ENCODE results near the gene PRAMEF12.
"Not testable (repeated sequence)": the region's sequence is repeated elsewhere in the genome, so short reads cannot be mapped to it uniquely, and the experiment has no call there.

The PRAMEF12 gene

DNA sequence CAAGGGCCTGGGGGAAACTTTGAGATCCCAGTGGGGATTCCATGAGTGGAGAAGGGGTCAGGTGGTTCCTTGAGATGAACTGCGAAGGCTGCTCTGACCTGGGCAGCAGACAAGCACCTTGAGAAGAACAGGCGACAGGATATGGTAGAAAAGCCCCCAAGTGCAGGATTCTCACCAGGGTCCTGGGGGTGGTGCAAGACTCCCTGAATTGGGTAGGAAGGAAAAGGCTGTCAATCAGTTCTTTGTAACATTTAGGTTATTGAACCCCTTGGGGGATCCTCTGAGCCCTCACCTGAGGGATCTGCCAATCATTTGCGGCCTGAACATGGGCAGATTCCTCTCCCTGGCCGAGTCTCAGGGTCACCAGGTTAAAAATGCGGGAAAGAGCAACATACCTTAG, 2.4 kb upstream of the PRAMEF12 start:
- DNase-seq (ENCODE audit: low read depth), result no peak

DNA sequence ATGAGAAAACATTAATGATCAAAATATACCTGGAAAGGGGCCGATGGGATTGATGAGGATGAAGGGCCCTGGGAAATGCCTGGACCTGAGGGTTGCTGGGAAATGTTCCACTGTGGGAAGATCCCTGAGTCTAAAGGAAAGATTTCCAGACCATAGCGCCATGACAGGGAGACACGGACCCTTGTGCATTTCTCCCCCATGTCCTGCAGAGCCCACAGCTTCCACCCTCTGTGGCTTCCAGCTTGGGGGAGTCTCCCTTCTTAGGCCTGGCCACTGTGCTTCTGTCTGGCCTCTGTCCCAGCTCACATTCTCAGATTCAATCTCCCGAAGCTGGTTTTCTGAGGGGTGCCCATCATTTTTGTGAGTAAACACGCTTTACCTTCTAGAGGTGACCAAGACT, 1.0 kb upstream of the PRAMEF12 start:
- no peak for DNase-seq (ENCODE audit: low read depth)

DNA sequence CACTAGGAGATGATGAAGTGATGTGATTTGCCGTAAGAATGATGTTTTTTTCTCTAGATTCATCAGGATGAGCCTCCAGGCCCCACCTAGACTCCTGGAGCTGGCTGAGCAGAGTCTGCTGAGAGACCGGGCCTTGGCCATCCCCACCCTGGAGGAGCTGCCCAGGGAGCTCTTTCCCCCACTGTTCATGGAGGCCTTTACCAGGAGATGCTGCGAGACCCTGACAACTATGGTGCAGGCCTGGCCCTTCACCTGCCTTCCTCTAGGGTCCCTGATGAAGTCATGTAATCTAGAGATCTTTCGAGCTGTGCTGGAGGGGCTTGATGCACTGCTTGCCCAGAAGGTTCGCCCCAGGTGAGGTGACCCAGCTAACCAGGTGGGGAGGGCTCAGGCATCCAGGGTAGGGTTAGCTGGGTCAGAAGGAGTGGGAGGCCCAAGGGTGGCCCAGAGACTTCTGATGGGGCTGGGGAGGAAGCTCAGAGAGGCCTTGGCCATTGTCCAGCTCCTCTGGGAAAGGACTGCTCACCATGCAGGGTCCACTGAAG, 1.3 kb downstream of the PRAMEF12 start:
- no peak for DNase-seq (ENCODE audit: low read depth)

DNA sequence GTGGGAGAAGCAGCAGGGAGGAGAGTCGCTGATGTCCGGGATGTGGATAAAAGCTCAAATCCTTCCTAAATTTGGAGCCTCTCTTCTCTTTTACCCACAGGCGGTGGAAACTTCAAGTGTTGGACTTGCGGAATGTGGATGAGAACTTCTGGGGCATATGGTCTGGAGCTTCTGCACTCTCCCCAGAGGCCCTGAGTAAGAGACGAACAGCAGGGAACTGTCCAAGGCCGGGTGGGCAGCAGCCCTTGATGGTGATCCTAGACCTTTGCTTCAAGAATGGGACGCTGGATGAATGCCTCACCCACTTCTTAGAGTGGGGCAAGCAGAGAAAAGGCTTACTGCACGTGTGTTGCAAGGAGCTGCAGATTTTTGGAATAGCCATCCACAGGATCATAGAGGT, 1.9 kb downstream of the PRAMEF12 start:
- no peak for DNase-seq (ENCODE audit: low read depth)

DNA sequence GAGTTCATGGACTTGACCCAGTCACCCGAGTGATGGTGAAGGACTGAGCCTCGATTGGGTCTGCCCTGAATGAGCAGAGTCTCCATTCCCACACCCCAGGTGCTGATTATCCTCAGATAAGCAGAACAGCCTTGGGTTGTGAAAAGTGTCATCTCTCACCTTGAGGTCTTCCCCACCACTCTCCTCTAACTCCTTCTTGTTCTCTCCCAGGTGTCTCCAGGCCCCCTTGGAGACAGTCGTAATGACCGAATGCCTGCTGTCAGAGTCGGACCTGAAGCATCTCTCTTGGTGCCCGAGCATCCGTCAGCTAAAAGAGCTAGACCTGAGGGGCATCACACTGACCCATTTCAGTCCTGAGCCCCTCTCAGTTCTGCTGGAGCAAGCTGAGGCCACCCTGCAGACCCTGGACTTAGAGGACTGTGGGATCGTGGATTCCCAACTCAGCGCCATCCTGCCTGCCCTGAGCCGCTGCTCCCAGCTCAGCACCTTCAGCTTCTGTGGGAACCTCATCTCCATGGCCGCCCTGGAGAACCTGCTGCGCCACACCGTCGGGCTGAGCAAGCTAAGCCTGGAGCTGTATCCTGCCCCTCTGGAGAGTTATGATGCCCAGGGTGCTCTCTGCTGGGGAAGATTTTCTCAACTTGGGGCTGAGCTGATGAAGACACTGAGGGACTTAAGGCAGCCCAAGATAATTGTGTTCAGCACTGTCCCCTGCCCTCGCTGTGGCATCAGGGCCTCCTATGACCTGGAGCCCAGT, 3.4 kb downstream of the PRAMEF12 start:
- no peak for DNase-seq (ENCODE audit: low read depth)

DNA sequence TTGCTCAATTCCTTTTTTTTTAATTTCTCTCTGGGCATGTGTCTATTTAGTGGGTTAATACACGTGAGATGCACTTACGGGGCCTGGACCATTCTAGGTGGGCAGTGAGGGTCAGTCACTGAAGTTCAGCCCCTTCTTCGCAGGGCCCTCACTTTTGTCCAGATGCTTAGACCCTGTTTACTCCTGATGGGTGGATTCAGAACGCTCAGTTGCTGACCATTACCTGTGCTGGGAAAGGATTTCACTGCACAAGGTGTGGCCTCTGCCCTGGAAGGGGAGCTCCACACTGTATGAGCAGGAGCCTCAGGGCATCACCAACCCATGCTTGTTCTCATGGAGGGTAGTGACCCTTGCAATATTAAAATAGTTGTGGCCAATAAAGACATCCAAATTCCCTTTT, 4.5 kb downstream of the PRAMEF12 start:
- DNase-seq (ENCODE audit: low read depth), result no peak

DNA sequence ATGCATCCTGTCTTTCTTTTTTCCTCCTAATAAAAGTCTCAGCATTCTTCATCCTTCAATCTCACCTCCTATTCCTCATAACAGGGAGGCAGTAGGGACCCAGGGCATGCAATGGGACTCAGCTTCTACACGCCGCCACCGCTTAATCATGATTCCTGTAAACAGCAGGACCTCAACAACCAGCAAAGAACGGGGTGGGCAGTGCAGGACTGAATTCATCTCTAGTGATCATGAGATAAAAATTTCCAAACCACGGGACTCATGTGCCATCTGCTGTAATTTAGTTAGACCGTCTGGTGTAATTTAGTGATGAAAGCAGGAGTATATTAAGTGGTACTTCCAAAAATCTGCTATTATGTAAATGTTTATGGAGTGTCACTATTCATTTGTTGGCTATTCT, 5.4 kb downstream of the PRAMEF12 start:
- DNase-seq (ENCODE audit: low read depth), result no peak

DNA sequence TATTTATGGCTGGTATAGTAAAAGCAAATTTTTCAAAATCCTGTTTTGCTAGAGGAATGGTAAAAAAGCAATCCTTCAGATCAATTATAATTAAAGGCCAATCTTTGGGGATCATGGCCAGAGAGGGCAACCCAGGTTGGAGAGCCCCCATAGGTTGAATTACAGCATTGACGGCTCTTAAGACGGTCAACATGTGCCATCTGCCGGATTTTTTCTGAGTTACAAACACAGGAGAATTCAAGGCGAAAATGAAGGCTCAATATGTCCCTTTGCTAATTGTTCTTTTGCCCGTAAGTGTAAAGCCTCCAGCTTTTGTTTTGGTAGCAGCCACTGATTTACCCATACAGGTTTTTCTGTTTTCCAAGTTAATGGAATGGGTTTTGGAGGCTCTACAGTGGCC, 8.0 kb downstream of the PRAMEF12 start:
- DNase-seq (ENCODE audit: low read depth), result not testable (repeated sequence)

DNA sequence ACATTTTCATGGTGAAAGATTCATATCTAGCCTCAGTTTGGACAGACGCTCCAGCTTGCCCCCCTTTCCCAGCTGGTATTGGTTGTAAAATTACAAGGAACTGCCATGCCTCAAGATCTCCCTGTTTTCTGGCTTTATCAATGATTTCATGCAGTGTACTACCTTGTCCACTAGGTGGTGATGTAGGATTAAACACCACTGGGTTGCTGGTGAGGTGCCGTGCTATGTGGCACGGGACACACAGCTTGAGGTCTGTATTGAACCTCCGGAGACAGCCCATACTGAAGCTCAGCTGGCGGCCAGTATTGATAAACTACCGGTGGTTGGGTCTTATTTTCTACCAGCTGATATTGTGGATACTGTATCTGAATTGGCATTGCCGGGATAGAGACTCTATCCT, 10.2 kb downstream of the PRAMEF12 start:
- DNase-seq (ENCODE audit: low read depth), result not testable (repeated sequence)

DNA sequence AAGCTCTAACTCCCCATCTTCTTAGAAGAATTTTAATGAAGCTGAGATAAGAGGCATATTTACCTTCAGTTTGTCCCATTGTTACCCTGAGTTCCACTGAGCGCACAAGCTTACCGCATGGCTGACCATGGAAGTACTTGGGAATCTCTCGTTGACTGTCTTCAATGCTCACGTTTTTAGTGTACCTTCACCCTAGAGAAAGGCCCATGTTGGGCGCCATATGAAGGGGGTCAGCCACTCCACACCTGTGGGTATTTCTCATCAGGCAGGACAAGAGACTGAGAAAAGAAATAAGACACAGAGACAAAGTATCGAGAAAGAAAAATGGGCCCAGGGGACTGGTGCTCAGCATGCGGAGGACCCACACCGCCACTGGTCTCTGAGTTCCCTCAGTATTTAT, 11.2 kb downstream of the PRAMEF12 start:
- not testable (repeated sequence) for DNase-seq (ENCODE audit: low read depth)

DNA sequence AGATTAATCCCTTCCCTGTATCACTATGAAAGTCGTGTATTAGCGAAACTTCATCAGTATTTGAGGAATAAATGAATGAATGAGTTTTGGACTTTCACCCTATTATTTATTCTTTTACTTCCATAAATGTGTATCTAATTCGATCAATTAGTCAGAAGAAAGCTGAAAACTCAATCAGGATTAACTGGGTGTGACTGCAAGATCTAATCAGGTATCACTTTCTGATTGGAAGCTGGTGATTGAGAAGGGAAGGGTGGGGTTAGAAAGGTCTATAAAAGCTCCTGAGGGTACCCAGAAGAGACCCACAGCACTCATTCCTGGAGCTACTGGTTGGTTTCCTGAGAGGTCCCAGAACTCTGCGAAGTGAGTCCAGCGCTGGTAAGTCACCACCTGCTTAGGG, 17.6 kb downstream of the PRAMEF12 start, which contains the start of gene PRAMEF1:
PRAMEF1 (plus strand) TSS at position 301 of the 400 bp plus-strand sequence. CDS start 1,831 bp downstream, outside the sequence.
- not testable (repeated sequence) for DNase-seq (ENCODE audit: low read depth)

DNA sequence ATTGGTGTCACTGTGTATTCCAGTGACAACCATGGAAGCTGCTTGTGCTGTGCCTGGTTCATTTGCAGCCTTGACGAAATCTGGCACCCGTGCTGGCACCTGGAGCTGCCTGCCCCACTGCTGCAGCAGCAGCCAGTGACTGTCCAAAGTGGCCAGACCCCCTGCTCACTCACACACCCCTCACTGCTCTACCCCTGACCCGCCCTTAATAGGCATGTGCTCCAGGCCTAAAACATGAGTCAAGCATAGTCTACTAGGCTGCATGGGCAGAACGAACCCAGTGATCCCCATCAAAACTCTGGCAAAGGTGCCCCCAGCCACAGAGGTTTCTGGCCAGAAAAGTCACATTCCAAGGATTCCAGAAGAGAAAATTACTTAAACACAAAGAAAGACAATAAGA, 25.4 kb downstream of the PRAMEF12 start:
- DNase-seq (ENCODE audit: low read depth), result no peak

DNA sequence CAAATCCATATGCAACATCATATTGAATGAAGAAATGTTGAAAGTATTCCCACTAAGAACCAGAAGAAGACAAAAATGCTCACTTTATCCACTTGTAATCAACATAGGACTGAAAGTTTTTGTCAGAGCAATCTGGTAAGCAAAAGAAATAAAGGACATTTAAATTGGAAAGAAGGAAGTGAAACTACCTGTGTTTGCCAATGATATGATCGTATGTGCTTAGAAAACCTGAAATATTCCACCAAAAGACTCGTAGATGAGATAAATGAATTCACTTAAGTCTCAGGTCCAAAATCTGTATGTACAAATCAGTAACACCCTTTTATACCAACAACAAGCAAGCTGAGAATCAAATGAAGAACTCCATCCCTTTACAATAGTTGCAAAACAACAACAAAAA, 26.2 kb downstream of the PRAMEF12 start:
- no peak for DNase-seq (ENCODE audit: low read depth)

DNA sequence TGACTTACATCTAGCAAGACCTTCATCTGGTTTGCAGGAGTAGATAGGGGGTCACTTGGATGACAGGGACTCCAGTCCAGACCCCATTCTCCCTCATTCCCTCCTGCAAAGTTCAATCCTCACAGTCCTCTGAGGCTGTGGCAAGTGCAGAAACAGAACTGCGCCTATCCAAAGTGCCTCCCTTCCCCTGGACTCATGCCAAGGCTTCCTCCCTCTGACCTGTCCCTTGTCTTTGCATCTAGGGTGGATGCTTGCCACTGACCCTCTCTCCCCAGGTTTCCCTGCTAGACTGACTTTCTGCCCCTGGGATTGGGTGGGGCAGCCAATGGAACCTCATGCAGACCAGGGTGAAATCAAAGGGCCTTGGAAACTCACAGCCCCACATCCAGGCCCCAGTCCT, 36.4 kb downstream of the PRAMEF12 start:
- no peak for DNase-seq (ENCODE audit: low read depth)

DNA sequence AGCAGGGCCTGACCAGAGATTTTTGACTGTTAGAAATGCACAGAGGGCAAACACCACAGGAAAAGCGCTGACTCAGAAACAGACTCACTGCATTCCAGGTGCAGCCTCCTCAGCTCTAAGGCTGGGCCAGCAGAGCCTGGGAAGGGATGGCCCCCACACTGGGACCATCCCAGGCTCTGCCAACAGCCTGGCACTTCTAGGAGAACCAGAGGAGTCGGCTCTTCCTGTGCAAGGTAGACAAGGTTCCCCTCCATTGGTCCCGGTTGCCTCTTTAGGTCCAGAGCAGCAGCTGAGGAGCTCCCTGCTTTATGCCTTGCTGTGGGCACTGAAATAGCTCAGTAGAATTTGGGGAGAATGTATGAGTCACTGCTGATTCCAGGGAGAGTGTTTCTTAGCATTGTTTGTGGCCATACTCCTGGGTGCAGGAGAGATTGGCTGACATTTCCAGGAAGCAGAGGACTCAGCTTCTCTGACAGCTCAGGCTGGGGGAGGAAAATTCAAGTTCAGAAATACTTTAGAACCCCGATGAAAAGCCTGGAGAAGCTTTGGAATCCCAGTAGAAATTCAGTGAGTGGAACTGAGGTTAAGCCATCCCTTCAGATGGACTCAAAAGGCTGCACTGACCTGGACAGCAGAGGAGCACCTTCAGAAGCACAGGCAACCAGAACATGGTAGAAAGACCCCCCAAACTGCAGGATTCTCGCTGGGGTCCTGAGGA, 37.3 kb downstream of the PRAMEF12 start:
- no peak for DNase-seq (ENCODE audit: low read depth)

DNA sequence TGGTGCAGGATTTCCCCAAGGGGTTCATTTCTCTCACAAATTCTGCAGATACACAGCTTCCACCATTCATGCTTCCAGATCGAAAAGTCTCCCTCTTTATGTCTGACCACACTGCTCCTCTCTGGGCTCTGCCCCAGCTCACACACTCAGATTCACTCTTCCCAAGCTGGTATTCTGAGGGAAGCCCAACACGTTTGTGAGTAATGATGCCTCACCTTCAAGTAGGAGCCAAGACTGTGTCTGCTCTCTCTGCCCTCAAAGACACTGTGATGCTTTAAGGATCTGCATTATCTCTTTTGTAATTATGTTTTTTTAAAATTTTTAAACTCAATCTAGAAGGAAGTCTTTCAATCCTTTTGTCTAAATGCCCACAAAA, 37.9 kb downstream of the PRAMEF12 start:
- no peak for DNase-seq (ENCODE audit: low read depth)

DNA sequence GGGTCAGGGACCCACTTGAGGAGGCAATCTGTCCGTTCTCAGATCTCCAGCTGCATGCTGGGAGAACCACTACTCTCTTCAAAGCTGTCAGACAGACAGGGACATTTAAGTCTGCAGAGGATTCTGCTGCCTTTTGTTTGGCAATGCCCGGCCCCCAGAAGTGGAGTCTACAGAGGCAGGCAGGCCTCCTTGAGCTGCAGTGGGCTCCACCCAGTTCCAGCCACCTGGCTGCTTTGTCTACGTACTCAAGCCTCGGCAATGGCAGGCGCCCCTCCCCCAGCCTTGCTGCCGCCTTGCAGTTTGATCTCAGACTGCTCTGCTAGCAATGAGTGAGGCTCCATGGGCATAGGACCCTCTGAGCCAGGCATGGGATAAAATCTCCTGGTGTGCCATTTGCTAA, 45.5 kb downstream of the PRAMEF12 start:
- DNase-seq (ENCODE audit: low read depth), result not testable (repeated sequence)

Data from activated gamma-delta T cell treated with anti-CD3 and anti-CD28 coated beads, Interleukin-2, amount 50 U/mL, for 16 hours (primary cell).